ENCODE measurements around the gene SLC6A8. TPM values are rescaled to one million over a fixed set of nuclear protein-coding genes. Genes with fewer than 3 reads are reported as not detected.
"Not testable (repeated sequence)": the region's sequence is repeated elsewhere in the genome, so short reads cannot be mapped to it uniquely, and the experiment has no call there.

Gene SLC6A8
- total and polyA plus RNA-seq, 2 donors (not counting 1 experiment from before 2014, with no cell fraction given) = 0.49 to 2.9 TPM

GRCh38 chrX:153681175-153681574, 6.6 kb upstream of the SLC6A8 start:
- H3K4me1 Mint-ChIP-seq = no peaks in the 10 kb centered on the region
- Histone ChIP-seq H3K9me3 (ENCODE audit: control extremely low read depth in 1 of 3, control insufficient read depth in 2 of 3, insufficient read depth in 1 of 3, low read length in 2 of 3) (no peaks in the 10 kb centered on the region), H3K4me3 (ENCODE audit: control extremely low read depth in 1 of 5, extremely low read depth in 1 of 5, insufficient read depth in 1 of 5, low read depth in 2 of 5, low read length in 4 of 5) (no peak overlapping the region), H4K20me1 (ENCODE audit: control insufficient read depth, insufficient read depth, low read length, poor library complexity, severe bottlenecking) (no peaks in the 10 kb centered on the region), H2AFZ (ENCODE audit: insufficient read depth, low read depth, low read length, poor library complexity, severe bottlenecking) (no peak overlapping the region), H3K9ac (ENCODE audit: low read length) (no peak overlapping the region), H3K27ac (ENCODE audit: low read length in 2 of 2) (no peak overlapping the region), H3K36me3 (replicated peaks in 1 of 2; ENCODE audit: control extremely low read depth in 1 of 2, control insufficient read depth in 1 of 2, extremely low read depth in 1 of 2, insufficient read depth in 2 of 2, low read length in 1 of 2) (no peaks in the 10 kb centered on the region), H3K27me3 (replicated peaks in 1 of 4; ENCODE audit: control extremely low read depth in 1 of 4, control insufficient read depth in 3 of 4, insufficient read depth in 4 of 4, low read length in 3 of 4) (no peaks in the 10 kb centered on the region), H3K4me2 (replicated peaks; ENCODE audit: low read depth, low read length, poor library complexity, severe bottlenecking) (no peak overlapping the region), H3K79me2 (ENCODE audit: control insufficient read depth, insufficient read depth, low read length) (no peaks in the 10 kb centered on the region), H3K4me1 (ENCODE audit: control insufficient read depth in 2 of 2, insufficient read depth in 2 of 2, low read length in 2 of 2) (no peaks in the 10 kb centered on the region)
- TF ChIP-seq EZH2 (IDR thresholded peaks at IDR 0.05; ENCODE audit: borderline replicate concordance, insufficient read depth, low read depth, low read length, poor library complexity, severe bottlenecking) (no peak), CTCF (IDR thresholded peaks at IDR 0.05) (no peak)
- WGBS (ENCODE audit: insufficient coverage) = 81% methylated on average over 6 of the region's 12 CpGs
- H3K4me3 Mint-ChIP-seq = no peak overlapping the region
- DNase-seq (no peak), ATAC-seq (ENCODE audit: low read depth) (no peak)
- intact Hi-C loops (cut with micrococcal nuclease) = no loop called here
- peaks cover 6% of the 10 kb centered on the region for H3K27me3 Mint-ChIP-seq
- H3K27ac Mint-ChIP-seq = no peak overlapping the region
- ChIA-PET POLR2A (no interaction called here), CTCF (no interaction called here)
- no peaks in the 10 kb centered on the region for H3K9me3 Mint-ChIP-seq (ENCODE audit: insufficient read depth)

GRCh38 chrX:153683486-153683885, 4.2 kb upstream of the SLC6A8 start:
- H4K20me1 ChIP-seq (ENCODE audit: control insufficient read depth, insufficient read depth, low read length, poor library complexity, severe bottlenecking); H3K9me3 Mint-ChIP-seq (ENCODE audit: insufficient read depth); H3K27me3 ChIP-seq (replicated peaks in 1 of 4; ENCODE audit: control extremely low read depth in 1 of 4, control insufficient read depth in 3 of 4, insufficient read depth in 4 of 4, low read length in 3 of 4); H3K4me1 Mint-ChIP-seq; H3K27me3 Mint-ChIP-seq; H3K4me3 Mint-ChIP-seq; POLR2A ChIA-PET; H3K27ac Mint-ChIP-seq; H3K36me3 ChIP-seq (replicated peaks in 1 of 2; ENCODE audit: control extremely low read depth in 1 of 2, control insufficient read depth in 1 of 2, extremely low read depth in 1 of 2, insufficient read depth in 2 of 2, low read length in 1 of 2); H3K4me2 ChIP-seq (replicated peaks; ENCODE audit: low read depth, low read length, poor library complexity, severe bottlenecking); DNase-seq; H3K4me3 ChIP-seq (ENCODE audit: control extremely low read depth in 1 of 5, extremely low read depth in 1 of 5, insufficient read depth in 1 of 5, low read depth in 2 of 5, low read length in 4 of 5); ATAC-seq (ENCODE audit: low read depth); H3K9me3 ChIP-seq (ENCODE audit: control extremely low read depth in 1 of 3, control insufficient read depth in 2 of 3, insufficient read depth in 1 of 3, low read length in 2 of 3); H3K4me1 ChIP-seq (ENCODE audit: control insufficient read depth in 2 of 2, insufficient read depth in 2 of 2, low read length in 2 of 2); CTCF ChIA-PET; intact Hi-C loops (cut with micrococcal nuclease); H2AFZ ChIP-seq (ENCODE audit: insufficient read depth, low read depth, low read length, poor library complexity, severe bottlenecking); H3K79me2 ChIP-seq (ENCODE audit: control insufficient read depth, insufficient read depth, low read length); H3K9ac ChIP-seq (ENCODE audit: low read length); H3K27ac ChIP-seq (ENCODE audit: low read length in 2 of 2): not testable (repeated sequence)
- 100% methylated on average over 1 of the region's 8 CpGs for WGBS (ENCODE audit: insufficient coverage)

Measured in B cell (primary cell).